Epithelial cell of proximal tubule (primary cell): ENCODE results near the gene HS3ST3A1. TPM values are rescaled to one million over a fixed set of nuclear protein-coding genes. Genes with fewer than 3 reads are reported as not detected.

Source experiments
- DNase-seq: peaks from one replicate; pipeline ENCODE4 v3.0.0-alpha.2; 2011; ENCODE audit warnings: low read depth
- H3K4me3 ChIP-seq: 2 replicates; pipeline ENCODE4 v1.5.1; 2011; ENCODE audit warnings: low read depth, mild to moderate bottlenecking, low read length
- CTCF ChIP-seq: conservative IDR thresholded peaks from 2 replicates; pipeline ENCODE4 v1.5.1; 2012; ENCODE audit warnings: low read depth, mild to moderate bottlenecking, low read length
- total RNA-seq: library from RNA; depleted of rRNA; stranded (reverse); fragments of >200 nt; gene quantifications from 2 replicates; pipeline ENCODE4 v1.2.3, GENCODE V29; 2015

The HS3ST3A1 gene
- 5.8 and 17.3 TPM in 2 replicates for total RNA-seq

- no peak for DNase-seq
- peak within 1 kb of the TSS; percentile 56 for H3K4me3 ChIP-seq
- TF ChIP-seq CTCF = no peak
Observed at GRCh38 chr17:13601776-13602551, at the start of gene HS3ST3A1. HS3ST3A1 (minus strand) TSS chr17:13601929; CDS start chr17:13601129, 800 bp downstream.

GRCh38 chr17:13650096-13650675 lies 48.5 kb upstream of the HS3ST3A1 start:
- TF ChIP-seq CTCF = no peak
- H3K4me3 ChIP-seq = no peak overlapping the region
- DNase-seq = no peak

GRCh38 chr17:13647543-13648021 lies 45.9 kb upstream of the HS3ST3A1 start:
- no peak for DNase-seq
- TF ChIP-seq CTCF = no peak
- no peak overlapping the region for H3K4me3 ChIP-seq

- DNase-seq = no peak
- no peak for TF ChIP-seq CTCF
- no peak overlapping the region for H3K4me3 ChIP-seq
Observed at GRCh38 chr17:13646969-13647542, 45.3 kb upstream of the HS3ST3A1 start.

- no peak for TF ChIP-seq CTCF
- no peak for DNase-seq
Observed at GRCh38 chr17:13646411-13646810, 44.7 kb upstream of the HS3ST3A1 start.

GRCh38 chr17:13643180-13643579 lies 41.5 kb upstream of the HS3ST3A1 start:
- no peak for DNase-seq
- H3K4me3 ChIP-seq = no peak overlapping the region
- no peak for TF ChIP-seq CTCF

More at GRCh38 chr17:13646411-13646810, 44.7 kb upstream of the HS3ST3A1 start:
- H3K4me3 ChIP-seq = no peak overlapping the region
